Measurements from ENCODE around the gene WNT7A.

The WNT7A gene

DNA sequence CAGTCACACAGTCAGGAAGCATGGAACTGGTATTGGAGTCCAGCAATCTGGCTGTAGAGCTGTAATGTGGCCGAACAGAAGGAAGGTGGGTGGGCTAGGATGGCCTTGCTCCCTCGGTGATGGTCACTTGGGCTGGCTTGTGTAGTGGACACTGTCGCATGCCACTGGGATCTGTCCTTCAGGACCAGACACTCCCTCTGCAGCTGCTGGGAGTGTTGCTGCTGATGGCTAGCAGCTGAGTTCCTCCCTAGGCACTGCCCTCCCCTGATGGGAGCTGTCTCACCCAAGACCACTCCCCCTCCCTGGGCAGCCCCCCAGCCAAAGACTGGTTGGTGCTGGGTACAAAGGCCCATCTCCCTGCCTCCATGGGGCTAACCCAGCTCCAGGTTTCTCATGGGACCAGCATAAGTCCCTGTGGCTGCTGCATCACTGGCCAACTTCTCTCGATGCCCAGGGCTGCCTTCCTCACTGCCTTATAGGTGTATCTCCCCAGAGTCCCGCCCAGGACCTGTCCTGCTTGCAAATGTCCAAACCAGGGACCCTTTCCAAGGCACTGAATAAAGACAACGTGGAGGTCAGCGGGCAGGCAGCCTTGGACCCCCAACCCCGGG is 48.4 kb downstream of the WNT7A start:
- in situ Hi-C loops (cut with MboI; ENCODE audit: low sequenced_read_pairs), result no loop called here

DNA sequence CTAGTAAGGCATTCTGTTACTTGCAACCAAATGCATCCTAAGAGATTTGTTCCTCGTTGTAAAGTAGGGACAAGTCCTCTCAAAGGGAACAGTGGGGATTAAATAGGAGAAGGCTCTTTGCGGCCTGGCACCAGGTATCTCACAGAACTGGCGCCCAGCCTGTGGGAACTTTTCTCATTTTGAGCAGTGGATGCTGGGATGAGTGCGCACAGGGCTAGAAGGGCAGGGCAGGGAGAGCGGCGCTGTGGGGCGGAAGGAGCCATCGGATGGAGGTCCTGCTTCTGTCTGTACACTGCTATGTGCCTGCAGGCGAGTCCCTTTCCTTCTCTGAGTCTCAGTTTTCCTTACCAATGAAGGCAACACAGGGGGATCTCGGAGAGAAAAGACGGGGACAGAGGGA is 50.6 kb downstream of the WNT7A start:
- in situ Hi-C loops (cut with MboI; ENCODE audit: low sequenced_read_pairs), result no loop called here

DNA sequence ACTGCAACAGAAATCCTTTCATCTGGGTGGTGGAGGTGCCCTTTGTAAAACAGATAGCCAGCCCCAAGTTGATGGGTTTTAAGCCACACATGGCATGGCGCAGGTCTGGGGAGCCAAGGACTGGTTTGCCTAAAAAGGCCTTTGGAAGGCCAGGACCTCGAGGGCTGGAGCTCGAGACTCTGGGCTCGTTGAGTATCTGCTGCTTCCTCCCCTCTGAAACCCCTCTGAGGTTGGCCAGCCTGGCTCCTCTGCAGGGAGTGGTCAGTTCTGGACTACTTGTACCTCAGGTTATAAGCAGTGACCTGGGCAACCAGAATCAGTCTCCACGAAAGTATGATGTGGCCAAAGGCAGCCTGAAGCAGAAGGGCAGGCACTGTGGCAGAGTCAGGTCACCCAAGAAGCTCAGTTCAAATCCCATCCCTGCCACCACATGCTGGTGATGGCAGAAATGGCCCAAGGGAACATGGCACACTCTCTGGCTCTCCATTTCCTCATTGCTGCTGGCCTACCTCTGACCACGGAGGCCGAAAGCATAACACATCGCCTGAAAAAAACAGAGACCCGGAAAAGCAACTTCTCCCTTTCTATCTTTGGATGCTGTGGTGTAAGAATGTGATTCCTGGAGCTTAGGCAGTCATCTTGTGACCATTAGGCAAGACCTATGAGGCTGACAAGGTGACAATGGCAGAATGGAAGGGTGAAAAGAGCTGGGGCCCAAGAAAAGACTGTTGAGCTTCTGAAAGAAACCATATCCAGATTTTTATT is 51.2 kb downstream of the WNT7A start:
- in situ Hi-C loops (cut with MboI; ENCODE audit: low sequenced_read_pairs), result no loop called here

DNA sequence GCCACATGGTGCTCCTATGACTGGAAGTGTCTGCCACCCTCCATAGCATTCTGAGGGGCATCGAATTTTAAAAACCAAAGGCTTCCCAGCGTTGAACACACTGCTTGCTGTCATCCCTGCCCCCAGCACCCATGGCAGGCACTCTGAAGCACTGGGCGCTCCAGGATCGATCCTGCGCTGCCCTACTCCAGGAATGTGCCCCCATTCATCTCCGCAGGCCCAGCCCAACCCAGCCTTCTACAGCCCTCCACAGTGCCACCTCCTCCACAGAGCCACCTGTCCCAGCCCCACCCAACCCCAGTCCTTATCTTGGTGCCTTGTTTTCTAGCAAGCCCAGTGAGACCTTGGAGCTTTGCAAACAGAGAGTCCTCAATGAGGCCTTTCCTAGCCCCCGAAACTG is 52.2 kb downstream of the WNT7A start:
- in situ Hi-C loops (cut with MboI; ENCODE audit: low sequenced_read_pairs), result no loop called here

DNA sequence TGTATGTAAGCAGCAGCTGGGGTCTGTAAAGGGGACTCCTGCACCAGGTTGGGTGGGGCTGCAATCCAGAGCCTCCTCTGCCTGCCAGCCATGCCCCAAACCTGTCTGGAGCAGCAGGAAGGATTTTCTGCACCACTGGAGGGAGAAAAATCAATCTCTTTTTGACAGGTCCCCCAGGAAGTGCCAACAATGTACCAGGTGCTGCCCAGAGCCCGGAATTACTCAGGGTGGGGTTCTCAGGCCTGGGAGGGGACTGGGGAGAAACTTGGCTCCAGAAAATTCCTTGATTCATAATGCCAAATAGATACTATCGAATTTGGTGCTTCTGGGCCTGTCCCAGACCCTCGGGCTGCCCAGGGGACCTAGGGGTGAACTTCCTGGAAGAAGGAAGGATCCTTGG is 52.6 kb downstream of the WNT7A start:
- in situ Hi-C loops (cut with MboI; ENCODE audit: low sequenced_read_pairs), result no loop called here

DNA sequence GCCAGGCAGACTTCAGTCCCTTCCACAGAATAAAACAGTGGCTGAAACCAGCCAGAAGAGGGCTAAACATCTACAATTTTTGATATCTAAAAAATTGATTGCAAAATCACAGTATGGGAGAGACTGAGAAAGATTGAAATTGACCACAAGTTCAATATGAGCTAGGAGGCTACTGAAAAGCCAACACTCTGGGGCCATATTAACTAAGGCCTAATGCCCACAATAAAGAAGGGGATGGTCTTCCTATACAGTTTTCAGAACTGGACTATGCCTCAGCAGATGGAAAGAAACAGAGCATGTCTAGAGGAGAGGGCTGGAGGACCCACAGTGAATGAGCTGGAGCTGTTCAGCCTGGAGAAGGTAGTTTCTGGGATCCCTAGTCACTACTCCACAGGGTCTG is 53.2 kb downstream of the WNT7A start:
- in situ Hi-C loops (cut with MboI; ENCODE audit: low sequenced_read_pairs), result no loop called here

- in situ Hi-C loops (cut with MboI; ENCODE audit: low sequenced_read_pairs), result no loop called here
Observed at GRCh38 chr3:13825821-13826220, 54.0 kb downstream of the WNT7A start.

DNA sequence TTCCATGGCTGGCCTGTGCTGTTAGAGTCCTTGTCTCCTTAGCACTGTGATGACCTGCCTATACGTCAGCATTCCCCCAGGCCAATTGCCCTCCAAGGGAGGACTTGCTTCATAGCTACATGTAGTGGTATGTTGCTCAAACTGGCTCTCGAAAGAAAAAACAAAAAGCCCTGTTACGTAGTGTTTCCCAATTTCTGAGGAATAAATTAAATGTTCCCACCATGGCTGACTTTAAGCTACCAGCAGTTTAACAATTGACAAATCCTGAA is 54.6 kb downstream of the WNT7A start:
- in situ Hi-C loops (cut with MboI; ENCODE audit: low sequenced_read_pairs), result no loop called here

DNA sequence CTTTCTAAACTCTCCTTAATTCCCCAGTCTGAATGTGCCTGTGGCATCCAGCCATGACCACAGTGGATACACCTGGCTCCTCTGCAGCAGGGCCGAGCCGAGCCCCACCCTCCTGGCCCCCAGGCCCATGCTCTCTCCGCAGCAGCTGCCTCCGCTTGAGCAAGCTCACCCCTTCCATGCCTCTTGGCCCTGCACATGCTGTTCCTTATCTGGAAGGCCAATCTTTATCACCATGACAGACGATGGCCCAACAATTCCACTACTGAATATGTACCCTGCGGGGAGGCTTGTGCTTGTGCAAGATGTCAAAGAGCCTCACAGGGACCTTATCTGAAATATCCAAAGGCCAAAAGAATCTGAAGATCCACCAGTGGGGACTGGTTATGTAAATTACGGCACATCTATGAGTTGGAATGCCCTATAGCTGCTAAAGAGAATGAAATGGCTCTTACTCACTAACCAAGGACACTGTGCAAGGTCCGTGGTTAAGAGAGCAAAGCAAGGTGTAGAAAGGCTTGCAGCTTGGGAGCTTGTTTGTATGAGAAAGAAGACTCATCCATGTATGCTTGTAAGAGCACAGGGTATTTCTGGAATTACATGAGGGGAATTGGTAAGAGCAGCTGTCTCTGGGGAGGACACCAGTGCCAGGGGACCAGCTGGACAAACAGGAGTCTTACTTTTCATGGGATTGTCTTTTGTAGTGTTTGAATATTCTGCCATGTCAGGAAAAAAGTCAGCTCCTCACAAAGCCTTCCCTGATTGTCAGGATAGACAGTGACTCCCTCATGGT is 55.2 kb downstream of the WNT7A start:
- in situ Hi-C loops (cut with MboI; ENCODE audit: low sequenced_read_pairs), result no loop called here

GRCh38 chr3:13823692-13824091 is 56.2 kb downstream of the WNT7A start:
- in situ Hi-C loops (cut with MboI; ENCODE audit: low sequenced_read_pairs), result no loop called here

DNA sequence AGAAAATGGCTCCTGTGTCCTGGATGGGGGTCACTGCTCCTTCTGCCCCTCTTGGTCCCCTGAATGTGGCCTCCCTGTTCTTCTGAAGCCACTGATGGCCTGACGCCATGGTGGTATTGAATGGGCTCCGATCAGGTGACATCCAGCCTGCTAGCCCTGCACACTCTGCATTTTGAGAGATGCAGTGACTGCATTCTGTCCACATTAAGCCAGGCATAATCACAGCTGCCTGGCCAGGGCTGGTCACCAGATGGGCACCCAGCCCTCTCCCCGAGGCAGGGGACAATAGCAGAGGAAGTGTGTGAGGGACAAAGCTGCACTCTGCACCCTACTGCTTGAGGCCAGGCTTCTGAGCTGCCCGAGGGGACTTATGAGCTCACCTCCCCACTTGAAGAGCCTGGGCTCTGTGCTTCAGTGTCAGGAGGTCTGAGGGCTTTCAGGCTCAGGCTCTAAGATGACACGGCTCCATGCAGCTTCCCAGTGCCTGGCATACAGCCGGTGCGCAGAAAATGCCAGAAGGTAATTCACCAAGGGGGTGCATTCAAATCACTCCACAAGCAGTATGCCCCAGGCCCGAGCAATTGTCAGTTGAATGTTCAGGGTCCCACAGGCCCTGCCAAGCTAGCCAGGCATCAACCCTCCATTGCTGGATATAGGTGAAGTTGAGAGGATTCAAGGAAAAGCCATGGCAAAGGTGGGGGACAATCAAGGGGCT is 56.8 kb downstream of the WNT7A start:
- in situ Hi-C loops (cut with MboI; ENCODE audit: low sequenced_read_pairs), result no loop called here

- in situ Hi-C loops (cut with MboI; ENCODE audit: low sequenced_read_pairs), result no loop called here
Observed at GRCh38 chr3:13822042-13822441, 57.8 kb downstream of the WNT7A start.

GRCh38 chr3:13821126-13821525 is 58.7 kb downstream of the WNT7A start:
- in situ Hi-C loops (cut with MboI; ENCODE audit: low sequenced_read_pairs), result no loop called here

- in situ Hi-C loops (cut with MboI; ENCODE audit: low sequenced_read_pairs), result no loop called here
Observed at GRCh38 chr3:13818919-13819318, 61.0 kb downstream of the WNT7A start.

DNA sequence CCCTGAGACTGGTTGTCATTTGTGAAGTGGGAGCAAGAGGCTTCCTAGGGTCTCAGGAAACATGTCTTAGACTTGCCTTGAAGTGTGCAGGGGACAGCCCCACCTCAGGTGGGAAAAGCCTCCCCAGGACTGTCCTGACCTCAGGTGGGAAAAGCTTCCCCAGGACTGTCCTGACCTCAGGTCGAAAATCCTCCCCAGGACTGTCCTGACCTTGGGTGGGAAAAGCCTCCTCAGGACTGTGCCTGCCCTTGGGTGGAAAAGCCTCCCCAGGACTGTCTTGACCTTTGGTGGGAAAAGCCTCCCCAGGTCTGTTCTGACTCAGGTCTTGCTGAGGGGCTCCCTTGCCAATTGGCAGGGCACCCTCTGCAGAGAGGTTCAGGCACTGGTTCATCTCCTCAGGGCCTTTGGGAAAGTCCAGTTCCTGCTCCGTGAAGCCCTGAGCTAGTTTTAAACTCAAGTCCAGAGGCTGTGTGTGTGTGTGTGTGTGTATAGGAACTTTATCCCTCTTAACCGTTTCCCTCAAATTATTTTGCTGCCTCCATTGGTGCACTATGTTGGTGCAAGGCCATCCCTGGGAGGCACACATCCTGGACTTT is 64.7 kb downstream of the WNT7A start:
- in situ Hi-C loops (cut with MboI; ENCODE audit: low sequenced_read_pairs), result no loop called here

DNA sequence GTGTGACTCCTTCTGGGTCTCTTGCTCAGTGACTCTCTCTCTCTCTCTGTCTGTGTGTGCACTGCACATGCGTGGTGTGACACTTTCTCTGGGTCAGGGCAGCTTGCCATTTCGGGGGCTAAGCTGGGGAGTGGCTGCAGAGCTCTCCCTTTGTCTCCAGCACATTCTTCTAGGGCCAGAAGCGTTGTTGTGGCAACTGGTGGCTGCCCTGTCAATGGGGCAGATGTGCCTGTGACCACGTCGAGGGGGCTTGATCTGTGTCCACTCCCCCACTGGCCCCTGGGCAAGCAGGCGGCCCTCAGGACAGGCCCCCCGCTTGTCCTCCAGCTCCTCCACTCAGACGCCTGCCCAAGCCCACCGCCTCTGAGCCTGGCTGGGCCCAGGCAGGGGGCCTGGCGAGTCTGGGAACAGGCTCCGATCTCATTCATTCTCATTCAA is 67.8 kb downstream of the WNT7A start:
- in situ Hi-C loops (cut with MboI; ENCODE audit: low sequenced_read_pairs), result no loop called here

DNA sequence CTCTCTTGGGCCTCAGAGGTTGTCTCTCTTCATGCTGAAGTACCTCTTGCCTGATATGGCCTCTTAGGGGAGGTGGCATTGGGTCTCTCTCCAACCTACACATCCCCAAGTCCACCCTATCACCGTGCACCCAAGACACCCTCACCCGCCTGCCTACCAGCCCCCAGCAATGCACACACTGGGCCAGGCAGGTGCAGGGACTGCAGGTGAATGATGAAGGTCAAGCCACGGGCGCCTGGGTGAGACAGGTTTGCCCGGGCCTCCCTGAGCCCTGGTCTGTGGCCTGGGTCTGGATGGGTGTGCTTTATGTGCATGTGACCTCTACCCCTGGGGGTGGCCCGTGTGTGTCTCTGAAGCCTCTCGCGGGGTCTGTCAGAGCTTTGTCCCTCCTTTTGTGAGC is 68.3 kb downstream of the WNT7A start:
- in situ Hi-C loops (cut with MboI; ENCODE audit: low sequenced_read_pairs), result no loop called here

GRCh38 chr3:13808550-13808949 is 71.3 kb downstream of the WNT7A start:
- in situ Hi-C loops (cut with MboI; ENCODE audit: low sequenced_read_pairs), result no loop called here

GRCh38 chr3:13801361-13802204 is 78.3 kb downstream of the WNT7A start:
- in situ Hi-C loops (cut with MboI; ENCODE audit: low sequenced_read_pairs), result no loop called here

DNA sequence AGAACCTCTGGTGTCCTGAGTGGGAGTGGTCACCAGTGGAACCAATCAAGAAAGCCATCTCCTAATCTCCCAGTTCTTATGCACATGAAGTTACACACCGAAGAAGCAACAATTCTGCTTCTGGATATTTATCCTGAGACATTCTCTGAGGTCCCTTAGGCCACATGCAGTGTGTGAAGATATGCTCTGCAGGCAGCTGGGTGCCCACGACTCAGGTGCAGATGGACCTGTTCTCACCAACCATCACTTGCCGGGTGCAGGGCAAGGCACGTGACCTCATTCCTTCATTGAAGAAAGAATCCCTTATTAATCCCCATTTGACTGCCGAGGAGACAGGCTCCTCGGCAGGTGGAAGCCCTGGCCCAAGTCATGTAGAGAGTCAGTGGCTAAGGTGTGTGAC is 79.8 kb downstream of the WNT7A start:
- in situ Hi-C loops (cut with MboI; ENCODE audit: low sequenced_read_pairs), result no loop called here
